HG02840 (cell line): ENCODE measurements around the gene RAB33B.
"Not testable (repeated sequence)": the region's sequence is repeated elsewhere in the genome, so short reads cannot be mapped to it uniquely, and the experiment has no call there.

Source experiments
- ATAC-seq: cut with Tn5 transposase; IDR thresholded peaks from one replicate; pipeline ENCODE4 v1.9.1; 2021; ENCODE audit warnings: mild to moderate bottlenecking, moderate library complexity, moderate number of reproducible peaks; ENCODE audit not compliant: unreplicated experiment, low FRiP score

Gene RAB33B

GRCh38 chr4:139461022-139461628 lies 7.2 kb downstream of the RAB33B start:
- ATAC-seq = no peak

GRCh38 chr4:139464512-139464911 lies 10.6 kb downstream of the RAB33B start:
- not testable (repeated sequence) for ATAC-seq

- ATAC-seq = no peak
Measured at GRCh38 chr4:139465922-139466321, 12.0 kb downstream of the RAB33B start.

- not testable (repeated sequence) for ATAC-seq
Measured at GRCh38 chr4:139468756-139469155, 14.8 kb downstream of the RAB33B start.

- no peak for ATAC-seq
Measured at GRCh38 chr4:139469216-139469615, 15.3 kb downstream of the RAB33B start.

- ATAC-seq = no peak
Measured at GRCh38 chr4:139469869-139470268, 15.9 kb downstream of the RAB33B start.

- ATAC-seq = no peak
Measured at GRCh38 chr4:139470295-139470694, 16.4 kb downstream of the RAB33B start.

- no peak for ATAC-seq
Measured at GRCh38 chr4:139470997-139471665, 17.2 kb downstream of the RAB33B start.

GRCh38 chr4:139472852-139473251 lies 18.9 kb downstream of the RAB33B start:
- no peak for ATAC-seq

GRCh38 chr4:139476363-139476762 lies 22.4 kb downstream of the RAB33B start:
- no peak for ATAC-seq

GRCh38 chr4:139481465-139481864 lies 27.5 kb downstream of the RAB33B start:
- no peak for ATAC-seq

GRCh38 chr4:139483000-139483399 lies 29.1 kb downstream of the RAB33B start:
- ATAC-seq = no peak

GRCh38 chr4:139484783-139485311 lies 30.9 kb downstream of the RAB33B start:
- ATAC-seq = no peak

GRCh38 chr4:139488442-139488841 lies 34.5 kb downstream of the RAB33B start:
- ATAC-seq = no peak

- ATAC-seq = no peak
Measured at GRCh38 chr4:139489638-139490037, 35.7 kb downstream of the RAB33B start.

GRCh38 chr4:139492429-139492828 lies 38.5 kb downstream of the RAB33B start:
- ATAC-seq = no peak

- no peak for ATAC-seq
Measured at GRCh38 chr4:139493176-139493575, 39.3 kb downstream of the RAB33B start.

- ATAC-seq = no peak
Measured at GRCh38 chr4:139499186-139499585, 45.3 kb downstream of the RAB33B start.

- ATAC-seq = no peak
Measured at GRCh38 chr4:139501117-139501516, 47.2 kb downstream of the RAB33B start.

- ATAC-seq = no peak
Measured at GRCh38 chr4:139501527-139501926, 47.6 kb downstream of the RAB33B start.

- no peak for ATAC-seq
Measured at GRCh38 chr4:139501927-139502899, 48.3 kb downstream of the RAB33B start.
